Measurements from ENCODE around the gene ENHO.
"Not testable (repeated sequence)": the region's sequence is repeated elsewhere in the genome, so short reads cannot be mapped to it uniquely, and the experiment has no call there.

Gene ENHO

DNA sequence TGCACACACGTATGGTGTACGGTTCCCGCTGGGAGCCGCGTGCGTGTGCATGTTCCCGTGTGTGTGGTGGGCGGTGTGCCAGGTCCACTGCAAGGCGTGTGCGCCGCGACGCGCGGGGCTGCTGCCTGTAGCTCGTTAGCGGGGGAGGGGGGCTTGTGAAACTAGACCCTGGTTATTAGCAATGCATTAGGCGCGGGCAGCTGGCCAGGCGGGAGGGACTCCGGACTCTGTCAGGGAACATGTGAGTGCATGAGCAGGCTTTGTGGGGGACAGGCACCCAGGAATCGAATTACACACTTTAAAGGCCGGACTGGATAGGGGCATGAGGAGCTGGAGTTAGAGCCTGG, 32.2 kb upstream of the ENHO start:
- no peak for DNase-seq

DNA sequence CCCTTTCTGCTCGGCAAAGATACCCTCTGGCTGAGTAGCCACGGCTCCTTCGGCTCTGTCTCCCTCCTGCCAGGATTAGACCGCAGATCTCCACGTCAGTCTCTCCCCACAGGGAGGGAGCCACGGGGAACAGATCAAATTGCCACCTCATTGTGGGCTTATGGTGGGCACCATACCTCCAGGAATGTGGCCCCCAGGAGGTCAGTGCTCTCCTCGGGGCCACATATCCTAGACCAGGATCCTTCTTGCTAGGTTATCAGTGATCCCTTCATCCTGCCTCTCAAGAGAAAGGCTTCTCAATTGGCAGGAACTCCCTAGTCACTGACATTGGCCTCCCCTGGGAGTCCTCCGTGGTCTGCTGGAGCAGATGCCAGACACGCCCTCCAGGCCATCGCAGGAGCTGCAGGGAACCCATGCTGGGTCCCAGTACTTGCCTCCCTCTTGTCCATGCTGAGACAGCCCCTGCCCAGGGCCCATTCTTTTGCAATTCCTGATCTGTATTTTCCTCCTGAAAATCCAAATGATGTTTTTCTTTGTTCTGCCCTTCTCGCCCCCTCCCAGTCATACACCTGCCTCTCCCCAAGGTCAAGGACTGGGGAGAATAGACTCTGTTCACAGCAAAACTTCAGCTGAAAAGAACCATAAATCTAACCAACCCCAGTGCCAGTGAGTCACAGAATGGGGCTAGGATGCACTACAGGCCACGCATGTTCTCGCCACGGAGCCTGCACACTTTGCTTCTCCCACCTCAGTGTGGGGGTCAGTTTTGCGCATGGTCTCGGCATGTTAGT, 31.6 kb upstream of the ENHO start:
- no peak for DNase-seq

DNA sequence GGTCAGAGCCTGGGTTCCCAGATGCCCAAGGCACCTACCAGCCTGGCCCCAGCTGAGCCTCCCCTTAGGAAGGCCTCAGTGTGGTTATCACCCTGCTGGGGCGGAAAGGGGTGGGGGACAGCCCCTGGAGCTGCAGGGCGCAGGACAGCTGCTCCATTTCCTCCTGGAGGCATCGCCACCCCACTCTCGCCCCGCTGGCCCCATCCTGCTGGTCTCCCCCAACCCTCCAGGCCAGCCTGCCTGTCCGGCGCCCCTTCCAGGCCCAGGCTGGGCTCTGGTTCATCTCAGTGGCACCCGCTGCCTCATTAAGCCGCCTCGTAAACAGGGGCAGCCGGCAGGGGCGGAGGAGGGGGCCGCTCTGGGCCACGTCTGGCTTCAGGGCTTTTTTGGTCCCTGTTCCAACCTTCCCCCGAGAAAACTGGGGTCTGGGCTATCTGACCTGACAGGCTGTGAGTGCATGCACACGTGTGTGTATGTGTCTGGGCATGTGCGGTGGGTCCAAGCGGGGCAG, 30.8 kb upstream of the ENHO start:
- no peak for DNase-seq

DNA sequence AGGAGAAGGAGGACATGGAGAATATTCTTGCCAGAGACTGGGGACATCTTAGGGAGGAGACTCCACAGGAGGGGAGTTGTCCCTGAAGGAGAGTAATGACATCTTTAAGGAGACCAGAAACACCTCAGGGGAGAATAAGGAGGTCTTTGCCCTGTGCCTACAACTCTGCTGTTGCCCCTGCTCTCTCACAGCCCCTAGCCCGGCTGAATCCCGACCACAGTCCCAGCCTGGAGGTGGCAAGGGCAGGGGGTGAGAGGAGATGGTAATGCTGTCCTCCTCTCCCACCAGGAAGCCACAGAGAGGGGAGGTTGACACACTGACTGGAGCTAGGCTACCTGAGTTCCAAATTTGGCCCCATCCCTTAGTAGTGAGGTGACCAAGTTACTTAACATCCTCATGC, 30.2 kb upstream of the ENHO start:
- DNase-seq: no peak

DNA sequence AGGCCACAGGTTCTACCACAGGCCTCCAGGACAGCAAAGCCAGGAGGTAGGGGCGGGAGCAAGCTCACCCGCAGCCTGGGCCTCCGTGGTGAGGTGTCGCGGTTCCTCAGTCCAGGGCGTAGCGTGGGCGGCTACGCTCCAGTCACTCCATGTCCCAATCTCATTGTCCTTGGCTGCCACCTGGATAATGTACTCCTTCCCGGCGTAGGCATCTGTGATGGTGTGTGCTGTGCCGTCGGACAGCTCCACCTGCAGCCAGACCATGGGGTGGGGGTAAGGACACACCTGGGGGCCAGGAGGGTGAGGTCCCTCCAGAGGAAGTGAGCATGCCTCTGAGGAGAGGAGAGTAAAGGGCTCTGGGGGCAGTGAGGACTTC, 29.8 kb upstream of the ENHO start:
- DNase-seq: no peak

DNA sequence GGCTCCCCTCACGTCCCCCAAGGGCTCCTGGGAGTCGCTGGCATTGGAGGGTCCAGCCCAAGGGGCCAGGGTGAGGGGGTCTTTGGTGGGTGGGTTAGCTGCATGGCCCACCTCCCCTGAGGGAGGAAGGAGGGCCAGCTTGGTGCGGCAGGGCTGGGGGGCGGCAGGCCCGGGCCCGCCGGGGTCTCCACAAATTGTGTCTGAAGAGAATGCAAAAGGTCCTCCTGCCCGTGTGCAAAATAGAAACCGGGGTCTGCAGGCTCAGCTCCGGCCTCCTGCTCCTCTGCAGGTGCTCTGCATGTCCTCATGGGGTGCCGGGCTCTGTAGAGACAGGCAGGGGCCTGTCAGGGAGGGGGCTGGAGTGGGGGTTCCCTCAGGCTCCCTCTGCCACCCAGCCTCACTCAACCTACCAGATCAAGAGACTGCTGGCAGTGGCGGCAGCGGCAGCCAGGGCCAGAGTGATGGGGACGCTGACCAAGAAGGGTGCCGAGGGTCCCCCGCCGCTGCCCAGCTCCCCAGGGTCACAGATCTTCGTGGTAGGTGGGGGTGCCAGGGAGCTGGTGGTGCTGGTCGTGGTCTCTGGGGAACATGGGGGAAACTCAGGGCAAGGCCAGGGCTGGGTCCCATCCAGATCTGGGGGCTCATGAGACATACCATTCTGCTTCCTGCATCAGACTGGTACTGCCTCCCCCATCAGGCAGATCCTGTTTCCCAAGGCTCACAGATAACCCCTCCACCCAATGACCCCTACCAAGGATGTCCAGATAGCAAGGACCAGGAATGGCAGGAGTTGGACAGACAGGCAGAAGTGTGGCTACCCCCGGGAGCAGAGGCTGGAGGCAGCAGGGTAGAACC, 29.2 kb upstream of the ENHO start:
- no peak for DNase-seq

DNA sequence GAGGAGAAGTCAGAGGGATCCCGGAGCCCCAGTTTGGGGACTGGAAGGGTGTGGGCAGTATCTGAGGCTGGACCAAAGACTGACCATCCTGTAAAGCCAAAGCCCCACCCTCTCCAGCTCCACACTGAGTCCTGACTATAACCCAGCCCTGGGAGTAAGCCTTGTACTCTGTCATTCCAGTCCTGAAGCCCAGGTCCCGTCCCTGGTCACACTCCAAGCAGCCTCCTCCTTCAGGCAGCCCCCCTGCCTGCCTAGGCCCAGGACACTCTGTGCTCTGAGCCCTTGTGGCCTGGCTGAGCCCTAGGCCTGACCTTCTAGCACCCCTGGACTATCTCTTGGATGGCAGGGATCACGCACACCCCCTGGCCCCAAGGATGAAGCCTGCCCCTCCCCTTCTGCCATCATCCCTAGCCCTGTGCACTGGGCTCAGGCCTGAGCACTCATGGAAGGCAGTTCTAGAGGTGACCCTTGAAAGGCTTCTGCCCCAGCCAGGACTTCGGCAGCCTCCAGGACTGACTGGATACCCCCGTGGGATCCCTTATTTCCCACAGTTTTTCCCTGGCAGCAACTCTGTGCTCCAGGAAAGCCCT, 28.0 kb upstream of the ENHO start:
- no peak for DNase-seq

DNA sequence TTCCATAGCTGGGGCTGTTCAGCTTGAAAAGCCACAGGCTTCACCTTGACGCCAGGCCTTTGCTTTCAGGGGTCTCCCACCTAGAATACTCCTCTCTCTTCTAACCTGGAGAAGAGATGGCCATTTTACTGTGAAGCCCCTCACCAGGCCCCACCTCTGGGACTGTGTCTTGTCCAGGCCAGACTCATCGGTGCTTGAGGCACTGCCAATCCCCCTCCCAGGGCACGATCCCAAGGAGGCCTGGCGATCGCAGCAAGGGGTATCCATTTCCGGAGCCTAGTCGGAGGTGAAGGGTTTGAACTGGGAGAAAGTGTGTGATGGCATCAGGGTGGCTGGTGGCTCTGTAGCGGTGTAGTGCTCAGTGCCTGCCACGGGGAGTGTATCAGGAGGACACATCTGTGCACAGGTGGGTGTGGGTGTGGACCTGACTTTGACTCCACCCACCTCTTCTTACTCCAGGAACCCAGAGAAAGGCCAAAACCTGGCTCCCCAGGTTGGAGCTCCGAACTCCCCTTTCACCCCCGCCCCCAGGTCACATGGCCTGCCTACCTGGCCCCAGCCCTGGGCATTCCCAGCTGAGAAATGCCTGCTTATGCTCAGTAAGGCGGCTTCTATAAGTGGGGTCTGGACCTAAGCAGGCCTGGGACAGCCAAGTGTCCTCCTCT, 27.4 kb upstream of the ENHO start:
- DNase-seq: no peak

DNA sequence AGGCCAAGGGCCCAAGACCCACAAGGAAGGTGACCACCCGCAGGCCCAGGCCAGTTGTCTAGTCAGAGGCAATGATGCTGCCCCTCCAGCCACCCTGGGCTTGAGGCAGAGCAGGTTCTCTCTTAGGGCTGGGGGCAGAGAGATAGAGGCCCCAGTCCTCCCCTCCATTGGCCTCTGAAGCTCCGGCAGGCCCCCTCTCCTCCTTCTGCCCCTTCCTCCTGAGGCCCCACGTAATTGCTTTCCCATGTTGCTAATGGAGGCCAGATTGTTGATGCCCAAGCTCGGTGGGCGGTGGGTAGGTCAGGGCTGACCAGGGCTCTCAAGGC, 26.6 kb upstream of the ENHO start:
- DNase-seq: no peak

DNA sequence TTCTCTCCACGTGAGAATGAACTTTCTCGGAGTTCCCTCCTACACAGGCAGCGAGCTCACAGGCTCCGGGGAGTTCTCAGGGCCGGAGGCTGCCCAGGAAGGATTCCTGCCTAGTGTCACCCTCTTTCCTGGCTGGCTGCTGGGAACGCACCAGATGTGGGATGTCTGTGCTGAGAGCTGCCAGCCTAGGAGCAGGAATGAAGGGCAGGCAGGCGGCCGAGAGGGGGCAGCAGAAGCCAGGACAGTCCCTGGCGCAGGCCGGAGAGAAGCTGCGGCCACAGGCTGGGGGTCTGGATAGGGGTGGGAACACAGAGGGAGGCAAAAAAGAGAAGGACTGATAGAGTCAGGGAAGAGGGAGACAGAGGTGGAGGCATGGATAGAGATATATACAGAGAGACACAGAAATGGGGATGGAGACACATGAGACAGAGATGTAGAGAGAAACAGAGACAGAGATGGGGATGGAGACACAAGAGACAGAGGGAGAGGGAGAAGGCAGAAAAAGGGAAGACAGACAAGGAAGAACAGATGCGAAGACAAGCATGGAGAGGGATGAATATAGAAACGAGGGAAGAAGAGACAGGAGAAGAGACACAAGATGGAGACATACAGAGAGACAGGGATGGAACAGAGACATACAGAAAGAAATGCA, 25.3 kb upstream of the ENHO start:
- peak; percentile 66 to 72 for DNase-seq

DNA sequence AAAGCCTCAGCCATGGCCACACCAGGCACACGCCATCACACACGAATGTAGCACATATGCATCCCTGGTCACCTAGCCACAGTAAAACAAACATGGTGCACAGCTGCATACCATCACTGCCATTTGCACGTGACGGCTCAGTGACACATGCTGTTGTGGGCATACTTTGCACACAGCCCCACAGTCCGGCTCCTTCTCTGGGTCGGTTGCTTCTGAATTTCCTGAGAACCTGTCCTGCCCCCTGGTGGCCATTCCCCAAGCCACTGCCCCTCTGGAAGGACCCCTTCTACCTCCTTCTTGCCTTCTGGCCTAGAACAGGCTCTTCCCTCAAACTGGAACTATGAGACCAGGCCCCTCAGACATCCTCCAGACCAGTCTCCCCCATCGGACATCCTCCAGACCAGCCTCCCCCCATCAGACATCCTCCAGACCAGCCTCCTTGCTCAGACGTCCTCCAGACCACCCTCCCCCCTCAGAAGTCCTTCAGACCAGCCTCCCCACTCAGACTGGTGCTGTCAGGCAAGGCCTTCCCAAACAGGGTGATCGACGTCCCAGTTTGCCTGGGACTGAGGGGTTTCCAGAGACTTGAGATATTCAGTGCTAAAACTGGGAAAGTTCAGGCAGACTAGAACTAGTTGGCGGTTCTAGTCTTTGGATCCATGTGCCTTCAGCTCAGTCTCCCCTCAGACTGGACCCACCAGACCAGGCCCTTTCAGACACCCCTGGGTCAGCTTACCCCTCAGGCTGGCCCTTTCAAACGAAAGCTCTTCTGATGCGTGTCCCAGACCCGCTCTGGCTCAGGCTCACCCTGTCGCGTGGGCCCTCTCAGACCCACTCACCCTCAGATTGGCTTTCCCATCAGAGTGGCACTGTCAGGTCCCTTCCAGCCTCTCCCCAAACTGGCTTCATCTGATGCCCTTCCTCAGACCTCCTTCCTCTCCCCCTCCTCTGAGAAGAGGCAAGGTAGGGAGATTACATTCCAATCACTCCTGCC, 24.3 kb upstream of the ENHO start:
- DNase-seq: peak; percentile 58 to 63

DNA sequence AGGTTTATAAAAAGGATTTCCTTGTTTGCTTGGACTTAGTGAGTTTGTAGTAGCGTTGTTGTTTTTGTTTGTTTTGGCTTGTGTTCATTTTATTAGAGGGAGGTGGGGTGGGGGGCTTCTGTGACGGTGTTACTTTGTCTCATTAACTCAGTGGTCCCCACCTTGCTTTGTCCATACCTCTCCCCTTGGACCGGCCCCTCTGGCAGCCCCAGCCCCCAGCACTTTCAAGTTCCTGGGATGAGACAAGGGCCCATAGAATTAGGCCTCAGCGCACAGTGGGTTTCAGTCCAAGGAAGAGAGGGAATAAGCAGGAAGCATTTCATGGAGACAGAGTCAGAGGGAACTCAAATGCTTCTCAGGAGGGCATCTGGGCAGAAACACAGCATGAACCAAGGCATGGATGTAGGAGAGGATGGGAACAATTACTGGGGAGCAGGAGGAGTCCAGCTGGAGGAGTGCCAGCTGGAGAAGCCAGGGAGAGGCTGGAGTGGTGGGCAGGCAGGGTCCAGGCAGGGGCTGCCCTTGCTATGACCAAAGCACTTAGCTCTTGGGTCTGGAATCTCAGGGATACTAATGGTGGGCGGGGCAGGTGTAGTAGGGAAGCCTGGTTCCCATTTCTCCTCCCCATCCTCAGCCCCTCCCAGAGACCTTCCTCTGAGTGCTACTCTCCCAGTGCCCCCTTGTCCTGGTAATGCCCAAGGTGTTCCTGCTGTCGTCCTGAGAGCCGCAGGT, 23.5 kb upstream of the ENHO start:
- DNase-seq: no peak

DNA sequence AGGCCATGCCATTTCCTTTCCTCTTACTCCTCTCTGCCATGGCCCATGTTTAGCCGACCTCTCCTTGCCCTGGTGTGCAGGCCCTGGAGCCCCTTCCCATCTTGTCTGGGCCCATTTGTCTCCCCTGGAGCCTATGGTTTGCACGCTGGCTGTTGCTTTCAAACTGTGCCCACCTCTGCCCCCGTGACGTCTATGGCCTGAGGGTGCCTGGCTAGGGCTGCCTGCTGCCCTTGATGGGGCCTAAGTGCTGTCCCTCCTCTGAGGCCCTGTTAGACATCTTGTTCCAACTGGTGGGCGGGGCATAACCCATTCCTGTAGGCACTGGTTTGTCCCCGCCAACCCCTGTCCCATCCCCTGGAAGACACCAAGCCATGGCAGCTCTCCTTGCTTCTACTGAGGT, 22.7 kb upstream of the ENHO start:
- no peak for DNase-seq

DNA sequence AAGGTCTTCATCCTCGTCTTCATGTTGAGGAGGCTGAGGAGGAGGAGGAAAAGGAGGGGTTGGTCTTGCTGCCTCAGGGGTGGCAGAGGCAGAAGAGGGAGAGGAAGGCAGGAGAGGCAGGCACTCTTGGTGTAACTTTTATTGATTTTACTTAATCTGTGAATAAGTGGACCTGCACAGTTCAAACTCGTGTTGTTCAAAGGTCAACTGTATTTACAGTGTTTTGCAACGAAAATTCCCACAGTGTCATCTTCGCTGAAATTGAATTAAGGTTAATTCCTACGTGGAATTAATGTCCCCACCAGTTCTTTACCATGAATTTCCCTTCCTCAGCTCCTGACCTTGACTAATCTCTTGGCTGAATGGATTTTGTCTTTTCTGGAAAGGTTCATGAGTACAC, 21.2 kb upstream of the ENHO start:
- DNase-seq: no peak

DNA sequence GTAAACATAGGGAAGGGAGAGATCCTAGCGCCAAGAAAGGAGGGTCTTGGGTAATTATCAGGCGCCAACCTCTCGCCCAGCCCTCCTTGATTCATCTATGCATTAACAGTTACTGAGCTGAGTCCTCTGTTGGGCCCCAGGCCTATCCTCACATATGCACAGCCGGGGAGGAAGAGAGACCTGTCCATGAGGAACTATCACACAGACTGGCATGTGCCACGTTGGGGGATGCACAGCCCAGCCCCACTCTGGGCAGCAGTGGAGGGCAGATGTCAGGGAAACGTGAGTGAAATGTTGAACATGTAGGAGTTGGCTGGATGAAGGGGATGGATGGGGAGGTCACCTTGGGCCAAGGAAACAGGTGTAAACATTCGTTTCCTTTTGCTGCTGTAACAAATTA, 18.8 kb upstream of the ENHO start:
- no peak for DNase-seq

DNA sequence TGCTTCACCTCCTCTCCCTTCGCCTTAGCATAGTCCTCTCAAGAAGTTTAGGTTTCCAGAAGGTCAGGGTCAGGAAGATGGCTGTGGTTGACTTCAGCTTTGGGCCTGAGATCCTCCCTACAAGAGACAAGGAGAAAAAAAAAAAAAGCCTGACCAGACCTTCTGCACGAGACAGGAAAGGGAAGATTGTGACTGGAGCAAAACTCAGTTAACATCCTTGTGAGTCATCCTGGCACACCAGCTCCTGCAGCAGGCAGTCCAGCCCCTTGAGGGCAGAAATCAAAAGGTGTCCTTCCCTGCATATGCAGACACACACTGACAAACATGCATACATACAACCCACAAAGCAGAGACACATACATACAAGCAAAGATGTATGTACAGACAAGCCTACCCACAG, 18.0 kb upstream of the ENHO start:
- DNase-seq: no peak

DNA sequence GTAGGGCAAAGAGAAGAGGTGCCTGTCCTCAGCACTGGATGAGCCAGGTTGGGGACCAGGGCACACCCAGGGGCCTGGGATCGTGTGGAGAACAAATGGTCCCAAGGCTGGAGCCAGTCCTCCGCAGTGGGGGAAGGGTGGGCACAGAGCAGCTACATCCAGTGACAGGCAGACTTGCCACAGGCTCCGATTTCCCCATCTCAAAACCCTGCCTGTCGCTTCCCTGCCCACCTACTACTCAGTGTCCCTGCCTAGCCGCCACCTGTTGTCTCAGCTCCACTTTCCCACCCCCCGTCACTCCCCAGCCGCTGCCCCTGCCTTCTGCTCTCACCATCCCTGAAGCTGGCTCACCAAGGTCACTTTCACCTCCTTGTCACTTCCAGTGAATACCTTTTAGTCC, 13.9 kb upstream of the ENHO start:
- DNase-seq: no peak

DNA sequence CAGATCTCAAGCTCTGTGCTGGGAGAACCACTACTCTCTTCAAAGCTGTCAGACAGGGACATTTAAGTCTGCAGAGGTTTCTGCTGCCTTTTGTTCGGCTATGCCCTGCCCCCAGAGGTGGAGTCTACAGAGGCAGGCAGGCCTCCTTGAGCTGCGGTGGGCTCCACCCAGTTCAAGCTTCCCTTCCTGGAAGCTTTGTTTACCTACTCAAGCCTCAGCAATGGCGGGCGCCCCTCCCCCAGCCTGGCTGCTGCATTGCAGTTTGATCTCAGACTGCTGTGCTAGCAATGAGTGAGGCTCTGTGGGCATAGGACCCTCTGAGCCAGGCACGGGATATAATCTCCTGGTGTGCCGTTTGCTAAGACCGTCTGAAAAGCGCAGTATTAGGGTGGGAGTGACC, 9.3 kb upstream of the ENHO start:
- DNase-seq: not testable (repeated sequence)

DNA sequence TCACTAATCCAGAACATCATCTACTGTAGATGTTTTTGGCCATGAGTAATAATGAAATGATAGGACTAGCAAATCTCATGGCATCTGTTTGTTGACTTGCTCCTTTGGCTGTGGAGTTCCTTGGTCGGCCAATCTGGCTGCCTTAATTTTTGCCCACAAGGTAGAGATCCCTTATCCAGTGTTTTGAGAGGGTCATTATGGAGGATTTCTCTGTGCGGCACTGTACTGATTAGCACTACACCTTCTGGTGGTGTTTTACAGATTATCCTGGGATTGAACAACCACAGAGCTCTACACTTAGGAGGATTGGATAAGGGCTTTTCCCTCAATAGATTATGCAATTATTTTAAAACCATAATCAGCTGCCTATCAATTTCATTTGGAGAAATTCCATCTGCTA, 3.2 kb upstream of the ENHO start:
- no peak for DNase-seq

DNA sequence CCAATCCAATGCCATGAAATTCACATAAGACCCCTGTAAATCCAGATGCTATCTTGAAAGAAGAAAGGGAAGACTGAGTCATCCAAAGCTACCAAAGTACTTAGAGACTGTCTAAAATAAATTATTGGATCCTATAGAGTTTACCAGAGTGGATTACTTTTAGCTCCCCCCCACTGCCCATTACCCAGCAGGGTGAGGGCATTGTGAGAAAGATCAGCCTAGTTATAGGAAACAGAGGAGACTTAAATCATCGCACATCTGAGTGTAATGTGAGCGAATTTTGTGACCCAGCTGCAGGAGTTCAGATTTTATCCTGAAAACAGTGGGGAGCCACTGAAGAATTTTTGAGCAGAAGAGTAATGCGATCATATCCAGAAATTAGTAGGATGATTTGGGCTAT, 1.6 kb upstream of the ENHO start:
- no peak for DNase-seq

All from hippocampal formation (tissue), 2 donors.